IPS-NIHi7 (cell line): ENCODE measurements around the gene MTIF3.

Source experiments
- DNase-seq: peaks from one replicate; pipeline ENCODE4 v3.0.0; 2012; ENCODE audit warnings: mixed read lengths; ENCODE audit errors: extremely low spot score

The MTIF3 gene

GRCh38 chr13:27455331-27455855 lies 5.0 kb upstream of the MTIF3 start:
- DNase-seq = no peak

GRCh38 chr13:27450921-27451471 lies 632 bp upstream of the MTIF3 start:
- peak; percentile 31 for DNase-seq

GRCh38 chr13:27449081-27449603 lies 1.2 kb downstream of the MTIF3 start:
- no peak for DNase-seq

- DNase-seq = no peak
These were observed 2.1 kb downstream of the MTIF3 start for GRCh38 chr13:27448308-27448707.

GRCh38 chr13:27446986-27447583 lies 3.3 kb downstream of the MTIF3 start:
- no peak for DNase-seq

- no peak for DNase-seq
These were observed 7.6 kb downstream of the MTIF3 start for GRCh38 chr13:27442797-27443196.

- no peak for DNase-seq
These were observed 8.2 kb downstream of the MTIF3 start for GRCh38 chr13:27442071-27442647.

- no peak for DNase-seq
These were observed 10.0 kb downstream of the MTIF3 start for GRCh38 chr13:27440408-27440807.

- DNase-seq = no peak
These were observed 13.2 kb downstream of the MTIF3 start for GRCh38 chr13:27437126-27437525.

- DNase-seq = no peak
These were observed 17.7 kb downstream of the MTIF3 start for GRCh38 chr13:27432611-27433210.

GRCh38 chr13:27432180-27432579 lies 18.2 kb downstream of the MTIF3 start:
- no peak for DNase-seq

GRCh38 chr13:27428160-27428559 lies 22.2 kb downstream of the MTIF3 start:
- no peak for DNase-seq

- DNase-seq = no peak
These were observed 22.7 kb downstream of the MTIF3 start for GRCh38 chr13:27427641-27428040.

GRCh38 chr13:27425918-27426630 lies 24.3 kb downstream of the MTIF3 start:
- peak; percentile 68 for DNase-seq

GRCh38 chr13:27425158-27425917 lies 25.0 kb downstream of the MTIF3 start:
- DNase-seq = no peak

GRCh38 chr13:27424246-27425157 lies 25.9 kb downstream of the MTIF3 start, which contains the start of gene GTF3A:
Gene GTF3A, plus strand, starts transcription at chr13:27424619.
- DNase-seq = peak; percentile 97

- no peak for DNase-seq
These were observed 27.0 kb downstream of the MTIF3 start for GRCh38 chr13:27423333-27423732.

- DNase-seq = no peak
These were observed 29.1 kb downstream of the MTIF3 start for GRCh38 chr13:27421101-27421871.

GRCh38 chr13:27419328-27419727 lies 31.0 kb downstream of the MTIF3 start:
- no peak for DNase-seq
